ENCODE measurements around the gene OR9A2. TPM values are rescaled to one million over a fixed set of nuclear protein-coding genes. Genes with fewer than 3 reads are reported as not detected.

OR9A2 gene
- total RNA-seq, 4 donors from 2014 or later: not detected

DNA sequence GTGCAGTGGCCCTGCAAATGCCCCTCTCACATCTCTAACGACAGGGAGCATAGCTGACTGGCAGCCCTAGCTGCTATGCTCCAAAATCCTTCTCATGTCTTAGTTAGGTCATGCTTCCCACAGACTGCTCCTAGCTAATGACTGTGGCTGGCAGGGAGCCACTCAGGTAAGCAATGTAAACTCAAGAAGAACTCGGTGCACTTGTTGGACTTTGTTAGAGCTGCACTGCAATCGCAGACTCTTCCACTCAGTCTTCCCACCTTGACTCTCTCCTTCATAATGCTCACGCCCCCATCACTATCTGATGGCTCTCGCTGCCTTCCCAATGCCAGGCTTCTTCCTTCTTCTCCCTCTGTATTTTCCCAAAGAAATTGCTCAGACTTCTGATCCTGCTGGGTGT is 24.0 kb downstream of the OR9A2 start:
- no peaks in the 10 kb centered on the region for H3K36me3 ChIP-seq
- H3K27me3 ChIP-seq: peaks cover 0 to 14% (median 0%) of the 10 kb centered on the region in 4 donors
- H3K4me1 ChIP-seq: peaks cover 0 to 5% (median 2%) of the 10 kb centered on the region in 4 donors
- H3K9me3 ChIP-seq: peaks cover 0 to 6% (median 0%) of the 10 kb centered on the region in 4 donors
- intact Hi-C loops (cut with DNase I): loop anchor here (5.0 kb wide), 1 partner anchor 151 kb away; no protein-coding TSS in a partner anchor
- H3K27ac ChIP-seq (replicated peaks in 1 of 4): no peak overlapping the region
- TF ChIP-seq POLR2A (IDR thresholded peaks at IDR 0.05; ENCODE audit: low read depth) (no peak), EP300 (IDR thresholded peaks at IDR 0.05) (no peak), POLR2AphosphoS5 (IDR thresholded peaks at IDR 0.05) (no peak)
- TF ChIP-seq, protein P1, sequence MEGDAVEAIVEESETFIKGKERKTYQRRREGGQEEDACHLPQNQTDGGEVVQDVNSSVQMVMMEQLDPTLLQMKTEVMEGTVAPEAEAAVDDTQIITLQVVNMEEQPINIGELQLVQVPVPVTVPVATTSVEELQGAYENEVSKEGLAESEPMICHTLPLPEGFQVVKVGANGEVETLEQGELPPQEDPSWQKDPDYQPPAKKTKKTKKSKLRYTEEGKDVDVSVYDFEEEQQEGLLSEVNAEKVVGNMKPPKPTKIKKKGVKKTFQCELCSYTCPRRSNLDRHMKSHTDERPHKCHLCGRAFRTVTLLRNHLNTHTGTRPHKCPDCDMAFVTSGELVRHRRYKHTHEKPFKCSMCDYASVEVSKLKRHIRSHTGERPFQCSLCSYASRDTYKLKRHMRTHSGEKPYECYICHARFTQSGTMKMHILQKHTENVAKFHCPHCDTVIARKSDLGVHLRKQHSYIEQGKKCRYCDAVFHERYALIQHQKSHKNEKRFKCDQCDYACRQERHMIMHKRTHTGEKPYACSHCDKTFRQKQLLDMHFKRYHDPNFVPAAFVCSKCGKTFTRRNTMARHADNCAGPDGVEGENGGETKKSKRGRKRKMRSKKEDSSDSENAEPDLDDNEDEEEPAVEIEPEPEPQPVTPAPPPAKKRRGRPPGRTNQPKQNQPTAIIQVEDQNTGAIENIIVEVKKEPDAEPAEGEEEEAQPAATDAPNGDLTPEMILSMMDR (IDR thresholded peaks at IDR 0.05): no peak
- H3K4me3 ChIP-seq: peak overlapping the region in 3 of 4 donors; percentile 15 to 20 (median 17)
- no peak for DNase-seq (ENCODE audit: extremely low spot score)
- 80% methylated on average over 5 of the region's 5 CpGs for WGBS

DNA sequence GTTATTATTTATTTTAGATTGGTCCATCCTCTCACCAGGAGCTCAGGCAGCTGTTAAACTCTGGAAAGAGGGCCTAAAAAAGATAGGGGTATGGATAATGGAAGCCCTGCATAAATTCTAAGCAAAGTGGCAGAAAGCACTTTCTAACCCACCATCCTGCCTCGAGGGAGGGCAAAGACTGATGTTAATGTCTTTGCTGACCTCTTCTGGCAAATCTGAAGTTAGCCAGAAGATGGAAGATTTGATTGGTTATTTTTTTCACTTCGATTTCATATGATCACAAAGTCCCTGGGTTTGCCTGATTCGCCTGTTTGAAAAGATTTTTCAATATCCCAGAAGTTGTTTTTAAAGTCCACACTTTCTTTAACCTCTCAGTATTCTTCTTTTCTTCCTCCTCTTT is 24.8 kb downstream of the OR9A2 start:
- no peak for TF ChIP-seq EP300 (IDR thresholded peaks at IDR 0.05)
- TF ChIP-seq POLR2A (IDR thresholded peaks at IDR 0.05; ENCODE audit: low read depth): no peak
- TF ChIP-seq POLR2AphosphoS5 (IDR thresholded peaks at IDR 0.05): no peak
- TF ChIP-seq, protein P1 (IDR thresholded peaks at IDR 0.05): no peak
- intact Hi-C loops (cut with DNase I): loop anchor here (5.0 kb wide), 1 partner anchor 150 kb away; no protein-coding TSS in a partner anchor
- Histone ChIP-seq H3K36me3 (no peaks in the 10 kb centered on the region), H3K4me3 (no peak overlapping the region), H3K4me1 (peaks cover 0 to 4% (median 2%) of the 10 kb centered on the region in 4 donors), H3K27me3 (peaks cover 0 to 14% (median 0%) of the 10 kb centered on the region in 4 donors), H3K27ac (replicated peaks in 1 of 4) (no peak overlapping the region), H3K9me3 (peaks cover 0 to 6% (median 0%) of the 10 kb centered on the region in 4 donors)
- WGBS: 59% methylated on average over 3 of the region's 3 CpGs
- DNase-seq (ENCODE audit: extremely low spot score): no peak

DNA sequence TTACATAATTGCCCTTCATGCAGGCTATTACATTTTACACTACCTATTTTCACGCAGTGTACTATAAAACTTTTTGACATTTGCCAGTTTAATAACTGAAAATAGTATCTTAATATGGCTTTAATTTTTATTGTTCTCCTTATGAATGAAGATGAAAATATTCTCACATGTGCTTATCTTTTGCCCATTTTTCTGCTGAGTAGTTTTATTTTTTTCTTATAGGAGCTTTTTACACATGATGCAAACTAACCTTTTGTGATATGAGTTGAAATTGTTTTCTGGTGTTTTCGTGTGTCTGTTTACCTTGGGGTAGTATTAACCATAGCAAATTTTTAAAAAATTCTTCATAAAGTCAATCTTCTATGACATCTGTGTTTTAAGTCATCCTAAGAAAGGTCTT is 26.3 kb downstream of the OR9A2 start:
- H3K9me3 ChIP-seq: peaks cover 0 to 6% (median 0%) of the 10 kb centered on the region in 4 donors
- H3K27me3 ChIP-seq: peaks cover 0 to 14% (median 0%) of the 10 kb centered on the region in 4 donors
- no peak overlapping the region for H3K27ac ChIP-seq (replicated peaks in 1 of 4)
- 77% methylated on average over 2 of the region's 2 CpGs for WGBS
- peaks cover 0 to 4% (median 2%) of the 10 kb centered on the region in 4 donors for H3K4me1 ChIP-seq
- no peaks in the 10 kb centered on the region for H3K36me3 ChIP-seq
- no peak for TF ChIP-seq EP300 (IDR thresholded peaks at IDR 0.05)
- no peak for TF ChIP-seq POLR2AphosphoS5 (IDR thresholded peaks at IDR 0.05)
- no peak for TF ChIP-seq POLR2A (IDR thresholded peaks at IDR 0.05; ENCODE audit: low read depth)
- TF ChIP-seq, protein P1 (IDR thresholded peaks at IDR 0.05): no peak
- no peak for DNase-seq (ENCODE audit: extremely low spot score)
- no peak overlapping the region for H3K4me3 ChIP-seq
- intact Hi-C loops (cut with DNase I): loop anchor here (5.0 kb wide), 1 partner anchor 148 kb away; no protein-coding TSS in a partner anchor

GRCh38 chr7:142999793-143000192 is 27.1 kb downstream of the OR9A2 start:
- Histone ChIP-seq H3K27ac (replicated peaks in 1 of 4) (no peak overlapping the region), H3K36me3 (no peaks in the 10 kb centered on the region), H3K4me3 (no peak overlapping the region), H3K4me1 (peaks cover 0 to 4% (median 2%) of the 10 kb centered on the region in 4 donors), H3K27me3 (peaks cover 0 to 13% (median 0%) of the 10 kb centered on the region in 4 donors), H3K9me3 (peaks cover 0 to 6% (median 0%) of the 10 kb centered on the region in 4 donors)
- DNase-seq (ENCODE audit: extremely low spot score): no peak
- no peak for TF ChIP-seq POLR2AphosphoS5 (IDR thresholded peaks at IDR 0.05)
- TF ChIP-seq POLR2A (IDR thresholded peaks at IDR 0.05; ENCODE audit: low read depth): no peak
- no peak for TF ChIP-seq EP300 (IDR thresholded peaks at IDR 0.05)
- TF ChIP-seq, protein P1 (IDR thresholded peaks at IDR 0.05): no peak
- intact Hi-C loops (cut with DNase I): loop anchor here (5.0 kb wide), 1 partner anchor 147 kb away; no protein-coding TSS in a partner anchor

Measured in esophagus muscularis mucosa (tissue), 4 donors.